ENCODE results near the gene URB2. TPM values are rescaled to one million over a fixed set of nuclear protein-coding genes. Genes with fewer than 3 reads are reported as not detected.
"Not testable (repeated sequence)": the region's sequence is repeated elsewhere in the genome, so short reads cannot be mapped to it uniquely, and the experiment has no call there.

Gene URB2
- total RNA-seq, 4 donors from 2014 or later = 6.4 to 14.9 (median 7.1) TPM

DNA sequence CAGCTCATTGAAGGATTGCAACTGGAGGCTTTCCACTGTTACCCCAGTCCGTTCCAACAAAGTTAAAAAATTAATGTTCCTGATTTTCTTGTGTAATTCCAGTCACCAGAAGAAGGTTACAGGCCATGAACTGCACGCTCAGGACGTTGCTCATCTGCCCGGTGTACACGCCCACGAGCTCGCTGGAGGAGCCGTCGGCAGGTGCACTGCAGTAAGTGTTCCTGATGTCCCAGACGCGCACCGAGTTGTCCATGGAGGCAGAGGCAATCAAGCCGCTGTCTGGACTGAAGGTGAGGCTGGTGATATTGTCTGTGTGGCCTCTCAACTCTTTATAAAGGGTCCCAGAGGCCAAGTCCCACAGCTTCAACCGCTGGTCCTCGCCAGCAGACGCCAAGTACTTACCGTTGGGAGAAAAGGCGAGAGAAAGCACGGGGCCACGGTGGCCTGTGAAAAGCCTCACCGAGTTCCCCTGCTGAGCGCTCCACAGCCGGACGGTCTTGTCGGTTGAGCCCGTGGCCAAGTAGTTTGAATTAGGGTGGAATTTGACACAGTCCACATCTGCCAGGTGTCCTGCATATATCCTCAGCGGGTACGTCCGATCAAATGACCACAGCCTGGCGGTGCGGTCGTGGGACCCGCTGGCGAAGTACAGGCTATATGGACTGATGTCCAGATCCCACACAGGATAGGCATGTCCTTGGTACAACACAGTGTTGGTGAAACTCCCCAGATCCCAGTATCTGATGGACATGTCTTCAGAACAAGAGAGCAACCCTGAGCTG is 31.6 kb upstream of the URB2 start:
- H3K27ac ChIP-seq = no peak overlapping the region
- no peak for TF ChIP-seq POLR2A (IDR thresholded peaks at IDR 0.05)
- TF ChIP-seq, protein P1, sequence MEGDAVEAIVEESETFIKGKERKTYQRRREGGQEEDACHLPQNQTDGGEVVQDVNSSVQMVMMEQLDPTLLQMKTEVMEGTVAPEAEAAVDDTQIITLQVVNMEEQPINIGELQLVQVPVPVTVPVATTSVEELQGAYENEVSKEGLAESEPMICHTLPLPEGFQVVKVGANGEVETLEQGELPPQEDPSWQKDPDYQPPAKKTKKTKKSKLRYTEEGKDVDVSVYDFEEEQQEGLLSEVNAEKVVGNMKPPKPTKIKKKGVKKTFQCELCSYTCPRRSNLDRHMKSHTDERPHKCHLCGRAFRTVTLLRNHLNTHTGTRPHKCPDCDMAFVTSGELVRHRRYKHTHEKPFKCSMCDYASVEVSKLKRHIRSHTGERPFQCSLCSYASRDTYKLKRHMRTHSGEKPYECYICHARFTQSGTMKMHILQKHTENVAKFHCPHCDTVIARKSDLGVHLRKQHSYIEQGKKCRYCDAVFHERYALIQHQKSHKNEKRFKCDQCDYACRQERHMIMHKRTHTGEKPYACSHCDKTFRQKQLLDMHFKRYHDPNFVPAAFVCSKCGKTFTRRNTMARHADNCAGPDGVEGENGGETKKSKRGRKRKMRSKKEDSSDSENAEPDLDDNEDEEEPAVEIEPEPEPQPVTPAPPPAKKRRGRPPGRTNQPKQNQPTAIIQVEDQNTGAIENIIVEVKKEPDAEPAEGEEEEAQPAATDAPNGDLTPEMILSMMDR (IDR thresholded peaks at IDR 0.05) = no peak
- 96 to 98% methylated on average over 33 to 34 of the region's 34 CpGs for WGBS, 2 donors
- no peaks in the 10 kb centered on the region for H3K9me3 ChIP-seq
- no peak for DNase-seq
- no peaks in the 10 kb centered on the region for H3K27me3 ChIP-seq
- H3K4me1 ChIP-seq = peaks cover 10 to 12% of the 10 kb centered on the region in 2 donors
- peaks cover 11 to 12% of the 10 kb centered on the region in 2 donors for H3K36me3 ChIP-seq
- intact Hi-C loops (cut with DNase I) = no loop called here
- no peak overlapping the region for H3K4me3 ChIP-seq (replicated peaks in 1 of 3)

DNA sequence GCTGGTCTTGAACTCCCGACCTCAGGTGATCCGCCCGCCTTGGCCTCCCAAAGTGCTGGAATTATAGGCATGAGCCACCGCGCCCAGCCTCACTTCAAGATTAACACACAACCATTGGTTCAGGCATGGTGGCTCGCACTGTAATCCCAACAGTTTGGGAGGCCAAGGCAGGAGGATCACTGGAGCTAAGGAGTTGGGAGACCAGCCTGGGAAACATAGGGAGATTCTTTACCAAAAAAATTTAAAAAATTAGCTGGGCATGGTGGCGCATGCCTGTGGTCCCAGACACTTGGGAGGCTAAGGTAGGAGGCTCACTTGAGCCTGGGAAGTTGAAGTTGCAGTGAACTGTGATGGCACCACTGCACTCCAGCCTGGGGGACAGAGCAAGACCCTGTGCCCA is 30.2 kb upstream of the URB2 start:
- intact Hi-C loops (cut with DNase I); DNase-seq; H3K9me3 ChIP-seq; H3K27me3 ChIP-seq; H3K4me3 ChIP-seq (replicated peaks in 1 of 3): not testable (repeated sequence)
- Histone ChIP-seq H3K27ac (peak overlapping the region in 1 of 3 donors; percentile 73), H3K36me3 (peaks cover 11 to 12% of the 10 kb centered on the region in 2 donors), H3K4me1 (peaks cover 10 to 12% of the 10 kb centered on the region in 2 donors)
- WGBS, 2 donors = 98 to 99% methylated on average over 7 of the region's 7 CpGs

DNA sequence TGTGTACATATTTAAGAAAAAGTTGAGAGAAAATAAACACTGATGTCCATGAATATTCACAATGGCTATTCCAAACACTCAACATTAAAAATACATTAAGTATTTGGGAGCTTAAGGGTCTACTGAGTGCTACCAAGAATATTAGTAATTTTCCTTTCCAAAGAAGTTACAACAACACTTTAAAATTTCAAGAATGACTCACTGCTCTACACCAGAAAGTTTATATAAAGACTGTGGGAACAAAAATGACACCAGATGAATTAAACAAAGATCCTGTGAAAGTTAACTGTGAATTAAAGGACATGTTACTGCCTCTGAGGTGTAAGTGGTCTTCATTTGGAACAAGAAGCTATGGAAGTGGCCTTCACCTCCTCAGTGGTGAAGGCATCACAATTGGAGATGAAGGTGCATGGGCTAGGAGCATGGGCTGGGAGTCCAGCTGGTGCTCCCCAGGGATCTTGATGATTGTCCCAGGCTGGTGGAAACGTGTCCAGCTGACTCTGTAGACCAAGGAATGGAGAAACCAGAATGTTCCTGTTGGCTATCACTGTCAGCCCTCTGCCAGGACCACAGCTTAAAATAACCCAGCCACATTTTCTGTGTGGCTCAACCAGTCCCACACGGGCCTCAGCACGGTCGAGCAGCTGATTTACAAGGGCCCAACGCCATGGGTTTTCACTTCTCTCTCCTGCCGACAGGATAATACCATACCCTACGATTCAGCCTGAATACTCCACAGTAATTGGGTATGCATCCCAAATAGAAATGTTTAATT is 28.9 kb upstream of the URB2 start:
- Histone ChIP-seq H3K27me3 (no peaks in the 10 kb centered on the region), H3K4me1 (peaks cover 10 to 12% of the 10 kb centered on the region in 2 donors), H3K9me3 (no peaks in the 10 kb centered on the region), H3K36me3 (peaks cover 19 to 21% of the 10 kb centered on the region in 2 donors), H3K27ac (peak overlapping the region; percentile 4 to 73 (median 33)), H3K4me3 (replicated peaks in 1 of 3) (no peak overlapping the region)
- no peak for TF ChIP-seq POLR2A (IDR thresholded peaks at IDR 0.05)
- TF ChIP-seq, protein P1 (IDR thresholded peaks at IDR 0.05) = no peak
- WGBS, 2 donors = 59 to 72% methylated on average over 7 of the region's 7 CpGs
- peak; percentile 4 to 5 for DNase-seq
- intact Hi-C loops (cut with DNase I) = no loop called here

DNA sequence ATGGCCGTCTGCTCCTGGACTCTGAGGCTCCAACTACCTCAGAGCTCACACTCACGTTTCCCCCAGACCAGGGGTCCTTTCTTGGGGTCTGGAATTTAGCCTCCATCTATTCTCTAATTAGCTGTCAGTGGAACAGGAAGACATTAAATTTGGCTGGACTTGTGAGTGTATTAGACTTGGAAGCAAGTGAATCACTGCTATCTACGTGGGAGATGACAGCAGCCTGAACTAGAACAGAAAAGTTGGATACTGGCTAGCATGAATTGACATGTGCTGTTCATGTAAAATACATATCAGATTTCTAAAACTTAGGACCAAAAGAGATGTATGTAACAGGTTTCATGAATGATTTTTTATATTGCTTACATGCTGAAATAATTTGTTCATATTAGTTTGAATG is 28.2 kb upstream of the URB2 start:
- Histone ChIP-seq H3K9me3 (no peaks in the 10 kb centered on the region), H3K4me1 (peaks cover 10 to 12% of the 10 kb centered on the region in 2 donors), H3K36me3 (peaks cover 26 to 28% of the 10 kb centered on the region in 2 donors), H3K4me3 (replicated peaks in 1 of 3) (no peak overlapping the region), H3K27ac (peak overlapping the region; percentile 18 to 73 (median 33)), H3K27me3 (no peaks in the 10 kb centered on the region)
- WGBS, 2 donors = 64 to 80% methylated on average over 3 of the region's 3 CpGs
- no peak for DNase-seq
- intact Hi-C loops (cut with DNase I) = no loop called here
- TF ChIP-seq, protein P1 (IDR thresholded peaks at IDR 0.05) = no peak
- TF ChIP-seq POLR2A (IDR thresholded peaks at IDR 0.05) = no peak

DNA sequence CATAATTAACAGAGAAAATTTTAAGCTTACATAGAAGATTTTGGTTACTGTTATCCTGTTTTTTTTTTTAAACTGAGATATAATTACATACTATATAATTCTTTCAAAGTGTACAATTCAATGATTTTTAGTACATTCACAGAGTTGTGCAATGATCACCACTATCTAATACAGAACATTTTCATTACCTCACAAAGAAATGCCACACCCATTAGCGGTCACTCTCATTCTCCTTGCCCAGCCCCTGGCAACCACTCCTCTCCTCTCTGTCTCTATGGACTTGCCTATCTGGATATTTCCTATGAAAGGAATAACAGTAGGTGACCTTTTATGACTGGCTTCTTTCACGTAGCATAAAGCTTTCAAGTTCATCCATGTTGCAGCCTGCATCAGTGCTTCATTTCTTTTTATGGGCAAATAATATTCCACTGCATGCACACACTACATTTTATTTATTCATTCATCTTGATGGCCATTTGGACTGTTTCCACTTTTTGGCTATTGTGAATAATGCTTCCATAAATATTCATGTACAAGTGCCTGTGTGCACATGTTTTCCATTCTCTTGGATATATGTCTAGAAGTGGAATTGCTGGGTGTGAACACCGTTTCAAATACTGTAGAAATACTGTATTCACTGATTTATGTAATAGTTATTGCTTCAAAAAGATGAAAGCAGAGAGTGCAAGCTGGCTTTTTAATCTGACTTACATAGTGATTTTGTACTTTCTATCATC is 26.7 kb upstream of the URB2 start:
- TF ChIP-seq, protein P1 (IDR thresholded peaks at IDR 0.05) = no peak
- no peak for TF ChIP-seq POLR2A (IDR thresholded peaks at IDR 0.05)
- H3K27me3 ChIP-seq = no peaks in the 10 kb centered on the region
- no peak overlapping the region for H3K27ac ChIP-seq
- H3K9me3 ChIP-seq = no peaks in the 10 kb centered on the region
- H3K4me3 ChIP-seq (replicated peaks in 1 of 3) = no peak overlapping the region
- peaks cover 10 to 12% of the 10 kb centered on the region in 2 donors for H3K4me1 ChIP-seq
- WGBS, 2 donors = 92 to 94% methylated on average over 3 of the region's 3 CpGs
- DNase-seq = no peak
- intact Hi-C loops (cut with DNase I) = no loop called here
- peaks cover 21 to 23% of the 10 kb centered on the region in 2 donors for H3K36me3 ChIP-seq
